BE2C (cell line): ENCODE results near the gene PRPS1L1.

ENCODE experiments used
- DNase-seq: peaks from one replicate; pipeline ENCODE4 v3.0.0-alpha.2; 2020
- H3K27me3 ChIP-seq: fragments of 250-450 bp; sonication (Bioruptor Pico); 2 replicates; pipeline ENCODE4 v1.5.1; 2020; ENCODE audit warnings: mild to moderate bottlenecking
- H3K36me3 ChIP-seq: fragments of 250-450 bp; sonication (Bioruptor Pico); 2 replicates; pipeline ENCODE4 v1.5.1; 2020; ENCODE audit warnings: mild to moderate bottlenecking
- H3K4me1 ChIP-seq: fragments of 250-450 bp; sonication (Bioruptor Pico); 2 replicates; pipeline ENCODE4 v1.5.1; 2020
- H3K4me3 ChIP-seq: 2 replicates; pipeline ENCODE4 v1.5.1; 2011; ENCODE audit warnings: low read depth, low read length
- H3K9me3 ChIP-seq: fragments of 250-450 bp; sonication (Bioruptor Pico); 2 replicates; pipeline ENCODE4 v1.5.1; 2020
- CTCF ChIP-seq: IDR thresholded peaks from 2 replicates; pipeline ENCODE4 v1.5.1; 2012; ENCODE audit warnings: mild to moderate bottlenecking, low read depth, low read length

PRPS1L1 gene

GRCh38 chr7:18053941-18054340 is 26.3 kb upstream of the PRPS1L1 start:
- Histone ChIP-seq H3K27me3 (peaks cover 10% of the 10 kb centered on the region; the same call in 1 of the 2 replicates), H3K36me3 (no peaks in the 10 kb centered on the region), H3K9me3 (no peaks in the 10 kb centered on the region), H3K4me1 (no peaks in the 10 kb centered on the region), H3K4me3 (no peak overlapping the region)
- no peak for DNase-seq
- no peak for TF ChIP-seq CTCF

GRCh38 chr7:18053177-18053928 is 25.7 kb upstream of the PRPS1L1 start:
- Histone ChIP-seq H3K27me3 (peaks cover 10% of the 10 kb centered on the region; the same call in 1 of the 2 replicates), H3K4me3 (no peak overlapping the region), H3K4me1 (no peaks in the 10 kb centered on the region), H3K9me3 (no peaks in the 10 kb centered on the region), H3K36me3 (no peaks in the 10 kb centered on the region)
- no peak for DNase-seq
- TF ChIP-seq CTCF: no peak

- Histone ChIP-seq H3K9me3 (no peaks in the 10 kb centered on the region), H3K36me3 (no peaks in the 10 kb centered on the region), H3K4me1 (no peaks in the 10 kb centered on the region), H3K27me3 (peaks cover 4% of the 10 kb centered on the region; the same call in 1 of the 2 replicates), H3K4me3 (no peak overlapping the region)
- no peak for TF ChIP-seq CTCF
- DNase-seq: no peak
These were observed 21.6 kb upstream of the PRPS1L1 start for GRCh38 chr7:18049262-18049661.

- no peak for TF ChIP-seq CTCF
- no peaks in the 10 kb centered on the region for H3K9me3 ChIP-seq
- no peaks in the 10 kb centered on the region for H3K36me3 ChIP-seq
- no peaks in the 10 kb centered on the region for H3K4me1 ChIP-seq
- no peak overlapping the region for H3K4me3 ChIP-seq
- DNase-seq: no peak
- H3K27me3 ChIP-seq: peaks cover 4% of the 10 kb centered on the region; the same call in 1 of the 2 replicates
These were observed 19.0 kb upstream of the PRPS1L1 start for GRCh38 chr7:18046601-18047000.

GRCh38 chr7:18045171-18045570 is 17.5 kb upstream of the PRPS1L1 start:
- DNase-seq: no peak
- no peaks in the 10 kb centered on the region for H3K4me1 ChIP-seq
- H3K4me3 ChIP-seq: no peak overlapping the region
- H3K27me3 ChIP-seq: no peaks in the 10 kb centered on the region
- no peak for TF ChIP-seq CTCF
- H3K9me3 ChIP-seq: no peaks in the 10 kb centered on the region
- H3K36me3 ChIP-seq: no peaks in the 10 kb centered on the region

GRCh38 chr7:18041191-18041590 is 13.5 kb upstream of the PRPS1L1 start:
- H3K4me3 ChIP-seq: no peak overlapping the region
- no peaks in the 10 kb centered on the region for H3K27me3 ChIP-seq
- no peaks in the 10 kb centered on the region for H3K36me3 ChIP-seq
- no peak for TF ChIP-seq CTCF
- H3K4me1 ChIP-seq: no peaks in the 10 kb centered on the region
- no peaks in the 10 kb centered on the region for H3K9me3 ChIP-seq
- no peak for DNase-seq
